A549 (cell line): Measurements from ENCODE around the gene PXDN. TPM values are rescaled to one million over a fixed set of nuclear protein-coding genes. Genes with fewer than 3 reads are reported as not detected.
"Not testable (repeated sequence)": the region's sequence is repeated elsewhere in the genome, so short reads cannot be mapped to it uniquely, and the experiment has no call there.

Experiments
- ATAC-seq, 2 experiments: fragments of 200-7000 bp in 1 of 2; fragments of >200 bp in 1 of 2; cut with Nextera tagmentation in 1 of 2; cut with Tn5 transposase in 1 of 2; 3 replicates each; pipeline versions ENCODE4 v1.8.0 to v1.9.1; 2018 to 2020; ENCODE audit warnings: mild to moderate bottlenecking in 1 of 2, moderate library complexity in 1 of 2
- CTCF ChIA-PET: fragments of 300-600 bp; sonication (Branson Sonifier 250); formaldehyde crosslinking; extraction: SDS; loops from one replicate; lab custom pipeline; 2021; ENCODE audit warnings: antibody characterized with exemption, inconsistent platforms; lab: Yijun Ruan, JAX
- POLR2A ChIA-PET: fragments of 350-600 bp; formaldehyde crosslinking; extraction: SDS; loops from one replicate; lab custom pipeline; 2021; ENCODE audit warnings: antibody characterized with exemption, inconsistent platforms; lab: Yijun Ruan, JAX
- DNase-seq, 2 experiments: peaks; one replicate each; pipeline versions ENCODE4 v3.0.0 to v3.0.0-alpha.2; 2011 to 2016; ENCODE audit warnings: low read depth in 1 of 2, low spot score in 1 of 2
- FAIRE-seq: peaks from 2 replicates; lab custom pipeline; 2011; peaks lifted over from hg19 to GRCh38; lab: Jason Lieb, UNC
- H3K27ac ChIP-seq, 2 experiments: fragments of >200 bp; sonication (Bioruptor Twin); formaldehyde crosslinking; 3 replicates each; pipeline ENCODE4 v1.5.1; 2016 to 2017
- H3K4me1 ChIP-seq: fragments of >200 bp; sonication (Bioruptor Twin); formaldehyde crosslinking; 3 replicates; pipeline ENCODE4 v1.6.1; 2016
- H3K4me2 ChIP-seq: fragments of >200 bp; sonication (Bioruptor Twin); formaldehyde crosslinking; 3 replicates; pipeline ENCODE4 v1.6.1; 2016
- H3K4me3 ChIP-seq: fragments of >200 bp; sonication (Bioruptor Twin); formaldehyde crosslinking; 3 replicates; pipeline ENCODE4 v1.5.1; 2016
- H3K9me3 ChIP-seq: fragments of >200 bp; sonication (Bioruptor Twin); formaldehyde crosslinking; 3 replicates; pipeline ENCODE4 v1.6.1; 2016
- BCL3 ChIP-seq: fragments of >200 bp; sonication (Bioruptor Twin); formaldehyde crosslinking; IDR thresholded peaks from 3 replicates; pipeline ENCODE4 v1.6.1; 2016
- CBX2 ChIP-seq: fragments of 200-600 bp; sonication (generic); IDR thresholded peaks from 2 replicates; pipeline ENCODE4 v1.6.1; 2016; ENCODE audit warnings: low read depth, mild to moderate bottlenecking, borderline replicate concordance
- CBX8 ChIP-seq: fragments of 200-600 bp; sonication (generic); IDR thresholded peaks from 2 replicates; pipeline ENCODE4 v1.6.1; 2016
- CTCF ChIP-seq: fragments of >200 bp; sonication (Bioruptor Twin); formaldehyde crosslinking; IDR thresholded peaks from 3 replicates; pipeline ENCODE4 v1.5.1; 2016
- E2F6 ChIP-seq: IDR thresholded peaks from 2 replicates; pipeline ENCODE4 v1.6.1; 2012; ENCODE audit warnings: low read depth, borderline replicate concordance
- EHF ChIP-seq: fragments of 250-450 bp; sonication (Bioruptor Pico); IDR thresholded peaks from 2 replicates; pipeline ENCODE4 v1.5.0; 2020; ENCODE audit warnings: mild to moderate bottlenecking
- FOSB ChIP-seq: fragments of 250-450 bp; sonication (Bioruptor Pico); IDR thresholded peaks from 2 replicates; pipeline ENCODE4 v1.5.0; 2020; ENCODE audit warnings: mild to moderate bottlenecking, moderate library complexity
- HDAC2 ChIP-seq: fragments of 200-600 bp; sonication (generic); IDR thresholded peaks from 2 replicates; pipeline ENCODE4 v1.6.1; 2016
- HOXB5 ChIP-seq: fragments of 250-450 bp; sonication (Bioruptor Pico); IDR thresholded peaks from 2 replicates; pipeline ENCODE4 v1.5.0; 2020; ENCODE audit warnings: mild to moderate bottlenecking, moderate library complexity
- JUN ChIP-seq, 2 experiments: fragments of >200 bp; sonication (Bioruptor Twin); formaldehyde crosslinking; IDR thresholded peaks; 2 replicates in 1 of 2; 3 replicates in 1 of 2; pipeline ENCODE4 v1.6.1; 2016 to 2017
- JUNB ChIP-seq: fragments of >200 bp; sonication (Bioruptor Twin); formaldehyde crosslinking; IDR thresholded peaks from 2 replicates; pipeline ENCODE4 v1.6.1; 2016
- KDM1A ChIP-seq: fragments of 200-600 bp; sonication (generic); IDR thresholded peaks from 2 replicates; pipeline ENCODE4 v1.6.1; 2016; ENCODE audit warnings: low read depth, mild to moderate bottlenecking
- MAX ChIP-seq: IDR thresholded peaks from 2 replicates; pipeline ENCODE4 v1.6.1; 2012
- NPAS2 ChIP-seq: fragments of 250-450 bp; sonication (Bioruptor Pico); IDR thresholded peaks from 2 replicates; pipeline ENCODE4 v1.8.0; 2022; ENCODE audit warnings: mild to moderate bottlenecking, moderate library complexity, borderline replicate concordance
- POLR2AphosphoS2 ChIP-seq: conservative IDR thresholded peaks from 2 replicates; pipeline ENCODE4 v1.6.1; 2012; ENCODE audit warnings: low read length, improper control_type of control experiment, inconsistent platforms
- SMC3 ChIP-seq: fragments of >200 bp; sonication (Bioruptor Twin); formaldehyde crosslinking; IDR thresholded peaks from 3 replicates; pipeline ENCODE4 v1.6.1; 2018; ENCODE audit warnings: inconsistent platforms
- SREBF2 ChIP-seq: fragments of 450-650 bp; IDR thresholded peaks from 2 replicates; pipeline ENCODE4 v1.6.1; 2014; ENCODE audit warnings: mild to moderate bottlenecking, moderate library complexity
- TP53 ChIP-seq: fragments of 250-450 bp; sonication (Bioruptor Pico); IDR thresholded peaks from 2 replicates; pipeline ENCODE4 v1.5.0; 2021; ENCODE audit warnings: mild to moderate bottlenecking, moderate library complexity
- USF2 ChIP-seq: fragments of 450-650 bp; IDR thresholded peaks from 2 replicates; pipeline ENCODE4 v1.6.1; 2014; ENCODE audit warnings: antibody characterized with exemption
- ZNF302 ChIP-seq: fragments of 250-450 bp; sonication (Bioruptor Pico); IDR thresholded peaks from 2 replicates; pipeline ENCODE4 v1.9.0; 2021; ENCODE audit warnings: inconsistent platforms, mild to moderate bottlenecking, moderate library complexity
- WGBS: methylation state at CpG from one replicate; pipeline ENCODE4 v1.1.6; 2017; ENCODE audit errors: missing lambda C conversion rate; 5-methylcytosine and 5-hydroxymethylcytosine counted together
- polyA plus RNA-seq, 4 experiments: library from polyadenylated mRNA; depleted of rRNA in 3 of 4; stranded (reverse); fragments of >200 nt; fragmentation: RNase III in 1 of 4; extraction: RNeasy Plus Mini Kit Qiagen cat#74134 plus additional on column Dnase treatment in 1 of 4; gene quantifications; 2 replicates in 3 of 4; 3 replicates in 1 of 4; pipeline ENCODE4 v1.2.3, GENCODE V29; 2011 to 2017

PXDN gene
- polyA plus RNA-seq, 2 of the 4 experiments (the other 2 are of a cell fraction): 3.7 to 7.3 TPM

GRCh38 chr2:1716014-1716305 is 28.4 kb downstream of the PXDN start:
- WGBS: 46% methylated on average over 2 of the region's 2 CpGs
- H3K4me1 ChIP-seq, POLR2A ChIA-PET, H3K27ac ChIP-seq, H3K4me3 ChIP-seq, ATAC-seq, FAIRE-seq, DNase-seq, H3K4me2 ChIP-seq, H3K9me3 ChIP-seq: not testable (repeated sequence)
- CTCF ChIA-PET: interaction anchor here (0.9 kb wide), 2 partner anchors 12 to 15 kb away, joined by 3 read pairs; no protein-coding TSS in a partner anchor

- ATAC-seq: no peak
- TF ChIP-seq USF2 (no peak), JUN (IDR thresholded peaks at IDR 0.05) (no peak), E2F6 (no peak), TP53 (no peak), SREBF2 (no peak), NPAS2 (CRISPR knock-in tag) (no peak), HOXB5 (no peak), POLR2AphosphoS2 (no peak), EHF (CRISPR knock-in tag) (no peak), CTCF (no peak), HDAC2 (no peak), SMC3 (no peak), MAX (no peak), BCL3 (no peak), ZNF302 (CRISPR knock-in tag) (no peak), KDM1A (no peak), FOSB (CRISPR knock-in tag) (no peak), JUNB (no peak)
- no peak overlapping the region for H3K27ac ChIP-seq
- H3K4me2 ChIP-seq: no peak overlapping the region
- no peak for DNase-seq
- H3K4me1 ChIP-seq: no peaks in the 10 kb centered on the region
- ChIA-PET CTCF (interaction anchor here (0.9 kb wide), 2 partner anchors 13 to 15 kb away, joined by 3 read pairs; no protein-coding TSS in a partner anchor), POLR2A (no interaction called here)
- H3K9me3 ChIP-seq: no peaks in the 10 kb centered on the region
- no peak overlapping the region for H3K4me3 ChIP-seq
- WGBS: 69% methylated on average over 22 of the region's 22 CpGs
- FAIRE-seq: no peak
These were observed 28.9 kb downstream of the PXDN start for GRCh38 chr2:1715184-1716013.

GRCh38 chr2:1714291-1715064 is 29.8 kb downstream of the PXDN start:
- H3K4me1 ChIP-seq: no peaks in the 10 kb centered on the region
- no peaks in the 10 kb centered on the region for H3K9me3 ChIP-seq
- H3K27ac ChIP-seq: no peak overlapping the region
- TF ChIP-seq BCL3 (no peak), CBX8 (no peak), MAX (no peak), CBX2 (no peak)
- FAIRE-seq: no peak
- WGBS: 68% methylated on average over 17 of the region's 17 CpGs
- H3K4me2 ChIP-seq: no peak overlapping the region
- CTCF ChIA-PET: no interaction called here
- no peak for ATAC-seq
- no peak overlapping the region for H3K4me3 ChIP-seq
- DNase-seq: no peak
- POLR2A ChIA-PET: no interaction called here
